PC-9 (cell line): ENCODE measurements around the gene C17orf67.

Source experiments
- CTCF ChIP-seq: fragments of 200-600 bp; sonication (generic); conservative IDR thresholded peaks from 2 replicates; pipeline ENCODE4 v1.6.1; 2017; ENCODE audit warnings: mixed run types, antibody characterized with exemption, mild to moderate bottlenecking, moderate library complexity
- EZH2 ChIP-seq: fragments of 200-600 bp; sonication (generic); IDR thresholded peaks from 2 replicates; pipeline ENCODE4 v1.8.0; 2017; ENCODE audit warnings: antibody characterized with exemption, low read depth

GRCh38 chr17:56817066-56817465 is 16.7 kb downstream of the C17orf67 start:
- no peak for TF ChIP-seq CTCF
- TF ChIP-seq EZH2, result no peak
